ENCODE results near the gene GOPC. TPM values are rescaled to one million over a fixed set of nuclear protein-coding genes. Genes with fewer than 3 reads are reported as not detected.

GOPC gene
- total RNA-seq, 2 donors from 2014 or later: 28.4 to 30.3 TPM

DNA sequence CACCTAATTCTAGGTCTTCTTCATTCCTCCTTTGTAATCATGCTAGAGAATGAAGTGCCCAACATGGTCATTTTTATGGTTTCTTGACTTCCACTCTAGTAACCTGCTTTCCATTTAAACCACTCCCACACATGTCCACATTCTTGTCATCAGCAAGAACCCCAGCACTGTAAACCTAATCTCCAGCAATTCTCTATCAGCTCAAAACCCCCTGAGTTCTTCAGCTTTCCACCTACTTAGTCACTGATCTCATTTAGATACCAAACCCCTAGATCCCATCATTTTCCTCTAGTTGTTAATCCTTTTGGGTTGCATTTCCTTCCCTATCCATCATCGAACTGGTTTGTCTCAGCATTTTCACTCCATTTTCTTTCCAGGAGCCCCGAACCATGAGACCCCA is 49.7 kb downstream of the GOPC start:
- Mint-ChIP-seq H3K4me3 (no peak overlapping the region), H3K27me3 (ENCODE audit: insufficient read depth) (no peaks in the 10 kb centered on the region), H3K36me3 (ENCODE audit: low read depth) (peaks cover 5% of the 10 kb centered on the region), H3K9me3 (no peaks in the 10 kb centered on the region), H3K4me1 (peaks cover 23% of the 10 kb centered on the region), H3K27ac (no peak overlapping the region)
- 70 to 100% methylated on average over 1 to 2 of the region's 2 CpGs for WGBS, 2 experiments (ENCODE audit: insufficient coverage in 1 of 2, insufficient read length in 1 of 2)
- no peaks in the 10 kb centered on the region for H3K27me3 ChIP-seq (ENCODE audit: control insufficient read depth, insufficient read depth, low read length, poor library complexity, severe bottlenecking)
- H3K4me3 ChIP-seq (ENCODE audit: low read length): no peak overlapping the region
- H3K9me3 ChIP-seq (ENCODE audit: control insufficient read depth, low read length): no peaks in the 10 kb centered on the region
- H3K36me3 ChIP-seq (ENCODE audit: control insufficient read depth, insufficient read depth, low read length): peaks cover 3% of the 10 kb centered on the region
- no peak for DNase-seq
- no peak overlapping the region for H3K27ac ChIP-seq (ENCODE audit: low read depth, low read length)
- H3K4me1 ChIP-seq (ENCODE audit: control insufficient read depth, insufficient read depth, low read length): no peaks in the 10 kb centered on the region
- TF ChIP-seq, protein P1, sequence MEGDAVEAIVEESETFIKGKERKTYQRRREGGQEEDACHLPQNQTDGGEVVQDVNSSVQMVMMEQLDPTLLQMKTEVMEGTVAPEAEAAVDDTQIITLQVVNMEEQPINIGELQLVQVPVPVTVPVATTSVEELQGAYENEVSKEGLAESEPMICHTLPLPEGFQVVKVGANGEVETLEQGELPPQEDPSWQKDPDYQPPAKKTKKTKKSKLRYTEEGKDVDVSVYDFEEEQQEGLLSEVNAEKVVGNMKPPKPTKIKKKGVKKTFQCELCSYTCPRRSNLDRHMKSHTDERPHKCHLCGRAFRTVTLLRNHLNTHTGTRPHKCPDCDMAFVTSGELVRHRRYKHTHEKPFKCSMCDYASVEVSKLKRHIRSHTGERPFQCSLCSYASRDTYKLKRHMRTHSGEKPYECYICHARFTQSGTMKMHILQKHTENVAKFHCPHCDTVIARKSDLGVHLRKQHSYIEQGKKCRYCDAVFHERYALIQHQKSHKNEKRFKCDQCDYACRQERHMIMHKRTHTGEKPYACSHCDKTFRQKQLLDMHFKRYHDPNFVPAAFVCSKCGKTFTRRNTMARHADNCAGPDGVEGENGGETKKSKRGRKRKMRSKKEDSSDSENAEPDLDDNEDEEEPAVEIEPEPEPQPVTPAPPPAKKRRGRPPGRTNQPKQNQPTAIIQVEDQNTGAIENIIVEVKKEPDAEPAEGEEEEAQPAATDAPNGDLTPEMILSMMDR (conservative IDR thresholded peaks at IDR 0.05): no peak
- H3K9ac ChIP-seq (ENCODE audit: extremely low read depth, low read length, poor library complexity, severe bottlenecking): no peak overlapping the region

- 78 to 100% methylated on average over 1 to 2 of the region's 2 CpGs for WGBS, 2 experiments (ENCODE audit: insufficient coverage in 1 of 2, insufficient read length in 1 of 2)
- Histone ChIP-seq H3K27me3 (ENCODE audit: control insufficient read depth, insufficient read depth, low read length, poor library complexity, severe bottlenecking) (no peaks in the 10 kb centered on the region), H3K9me3 (ENCODE audit: control insufficient read depth, low read length) (no peaks in the 10 kb centered on the region), H3K4me1 (ENCODE audit: control insufficient read depth, insufficient read depth, low read length) (no peaks in the 10 kb centered on the region), H3K4me3 (ENCODE audit: low read length) (no peak overlapping the region), H3K9ac (ENCODE audit: extremely low read depth, low read length, poor library complexity, severe bottlenecking) (no peak overlapping the region), H3K27ac (ENCODE audit: low read depth, low read length) (no peak overlapping the region), H3K36me3 (ENCODE audit: control insufficient read depth, insufficient read depth, low read length) (peaks cover 14% of the 10 kb centered on the region)
- Mint-ChIP-seq H3K4me3 (no peak overlapping the region), H3K4me1 (peaks cover 23% of the 10 kb centered on the region), H3K9me3 (no peaks in the 10 kb centered on the region), H3K27me3 (ENCODE audit: insufficient read depth) (no peaks in the 10 kb centered on the region), H3K36me3 (ENCODE audit: low read depth) (peaks cover 17% of the 10 kb centered on the region), H3K27ac (no peak overlapping the region)
- DNase-seq: no peak
- TF ChIP-seq, protein P1 (conservative IDR thresholded peaks at IDR 0.05): no peak
These were observed 51.6 kb downstream of the GOPC start for GRCh38 chr6:117550618-117551242.

DNA sequence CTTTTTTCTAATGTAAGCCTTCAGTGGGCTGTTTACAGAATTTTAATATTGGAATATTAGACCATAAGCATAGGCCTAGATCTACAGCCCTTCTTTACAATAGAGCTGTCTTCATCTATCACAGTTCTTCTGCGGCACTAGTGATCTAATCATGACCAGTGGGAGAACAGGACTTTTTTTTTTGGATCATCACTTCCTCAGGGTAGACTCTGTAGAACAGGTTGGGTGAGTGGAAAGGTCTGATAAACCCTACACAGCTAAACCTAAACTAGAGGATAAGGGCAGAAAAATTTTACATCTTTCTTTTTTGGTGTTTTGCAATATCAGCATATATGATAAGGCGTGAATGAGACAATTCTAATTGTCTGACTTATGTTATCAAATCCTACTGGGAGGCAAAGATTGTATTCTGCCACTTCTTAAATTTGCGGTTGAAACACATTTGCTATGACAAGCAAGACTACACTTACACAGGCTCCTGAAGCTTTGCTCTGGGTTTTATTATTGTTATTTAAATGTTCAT is 52.2 kb downstream of the GOPC start:
- Histone ChIP-seq H3K9ac (ENCODE audit: extremely low read depth, low read length, poor library complexity, severe bottlenecking) (no peak overlapping the region), H3K9me3 (ENCODE audit: control insufficient read depth, low read length) (no peaks in the 10 kb centered on the region), H3K4me3 (ENCODE audit: low read length) (no peak overlapping the region), H3K27ac (ENCODE audit: low read depth, low read length) (no peak overlapping the region), H3K4me1 (ENCODE audit: control insufficient read depth, insufficient read depth, low read length) (no peaks in the 10 kb centered on the region), H3K27me3 (ENCODE audit: control insufficient read depth, insufficient read depth, low read length, poor library complexity, severe bottlenecking) (no peaks in the 10 kb centered on the region), H3K36me3 (ENCODE audit: control insufficient read depth, insufficient read depth, low read length) (peaks cover 14% of the 10 kb centered on the region)
- H3K4me1 Mint-ChIP-seq: peaks cover 23% of the 10 kb centered on the region
- H3K4me3 Mint-ChIP-seq: no peak overlapping the region
- H3K27ac Mint-ChIP-seq: no peak overlapping the region
- DNase-seq: no peak
- H3K36me3 Mint-ChIP-seq (ENCODE audit: low read depth): peaks cover 17% of the 10 kb centered on the region
- H3K27me3 Mint-ChIP-seq (ENCODE audit: insufficient read depth): no peaks in the 10 kb centered on the region
- no peaks in the 10 kb centered on the region for H3K9me3 Mint-ChIP-seq
- TF ChIP-seq, protein P1 (conservative IDR thresholded peaks at IDR 0.05): no peak
- 94 to 100% methylated on average over 1 to 3 of the region's 3 CpGs for WGBS, 2 experiments (ENCODE audit: insufficient coverage in 1 of 2, insufficient read length in 1 of 2)
